Endometrial microvascular endothelial cells (primary cell): ENCODE data around the gene EYS. TPM values are rescaled to one million over a fixed set of nuclear protein-coding genes. Genes with fewer than 3 reads are reported as not detected.
"Not testable (repeated sequence)": the region's sequence is repeated elsewhere in the genome, so short reads cannot be mapped to it uniquely, and the experiment has no call there.

Experiments
- in situ Hi-C: cut with HindIII; loops from 2 replicates; pipeline ENCODE4 v1.10.0; 2017; ENCODE audit warnings: low sequenced_read_pairs, low pct_unique_long_range_greater_than_20kb; ENCODE audit errors: inconsistent ontology term
- total RNA-seq: library from RNA; depleted of rRNA; stranded (reverse); fragments of >200 nt; gene quantifications from one replicate; pipeline ENCODE4 v1.2.3, GENCODE V29; 2015; ENCODE audit errors: inconsistent ontology term

EYS gene
- total RNA-seq, 1 donor from 2014 or later = not detected

GRCh38 chr6:64489763-64490162 lies 1217.3 kb downstream of the EYS start:
- in situ Hi-C loops = no loop called here

- in situ Hi-C loops = no loop called here
Observed at GRCh38 chr6:64486578-64487351, 1220.3 kb downstream of the EYS start.

GRCh38 chr6:64483956-64484499 lies 1223.0 kb downstream of the EYS start:
- in situ Hi-C loops = no loop called here

- in situ Hi-C loops = no loop called here
Observed at GRCh38 chr6:64482631-64483030, 1224.4 kb downstream of the EYS start.

GRCh38 chr6:64479134-64479533 lies 1227.9 kb downstream of the EYS start:
- in situ Hi-C loops = no loop called here

GRCh38 chr6:64477391-64477790 lies 1229.6 kb downstream of the EYS start:
- in situ Hi-C loops = no loop called here

GRCh38 chr6:64476935-64477334 lies 1230.1 kb downstream of the EYS start:
- in situ Hi-C loops = no loop called here

GRCh38 chr6:64469405-64469804 lies 1237.6 kb downstream of the EYS start:
- in situ Hi-C loops = not testable (repeated sequence)

- in situ Hi-C loops = no loop called here
Observed at GRCh38 chr6:64467656-64468055, 1239.4 kb downstream of the EYS start.

GRCh38 chr6:64459411-64459944 lies 1247.5 kb downstream of the EYS start:
- in situ Hi-C loops = no loop called here

GRCh38 chr6:64448101-64448500 lies 1258.9 kb downstream of the EYS start:
- in situ Hi-C loops = not testable (repeated sequence)

GRCh38 chr6:64445038-64445437 lies 1262.0 kb downstream of the EYS start:
- in situ Hi-C loops = no loop called here

GRCh38 chr6:64439274-64439673 lies 1267.8 kb downstream of the EYS start:
- in situ Hi-C loops = no loop called here

- in situ Hi-C loops = no loop called here
Observed at GRCh38 chr6:64437996-64438395, 1269.0 kb downstream of the EYS start.

- in situ Hi-C loops = no loop called here
Observed at GRCh38 chr6:64429926-64430325, 1277.1 kb downstream of the EYS start.

GRCh38 chr6:64428186-64428585 lies 1278.8 kb downstream of the EYS start:
- in situ Hi-C loops = no loop called here

- in situ Hi-C loops = no loop called here
Observed at GRCh38 chr6:64415926-64416325, 1291.1 kb downstream of the EYS start.

- in situ Hi-C loops = no loop called here
Observed at GRCh38 chr6:64411226-64411625, 1295.8 kb downstream of the EYS start.

GRCh38 chr6:64409948-64410347 lies 1297.1 kb downstream of the EYS start:
- in situ Hi-C loops = no loop called here

- in situ Hi-C loops = no loop called here
Observed at GRCh38 chr6:64404396-64404795, 1302.6 kb downstream of the EYS start.
